Measurements from ENCODE around the gene PSMD3. TPM values are rescaled to one million over a fixed set of nuclear protein-coding genes. Genes with fewer than 3 reads are reported as not detected.

Gene PSMD3
- total and polyA plus RNA-seq, 8 donors, result 32.0 to 43.5 (median 39.4) TPM

GRCh38 chr17:39951924-39952679, 28.5 kb upstream of the PSMD3 start:
- peak overlapping the region in 2 of 4 donors; percentile 23 to 38 for H3K4me3 ChIP-seq
- FAIRE-seq (no peak), ATAC-seq (no peak), DNase-seq (peak in 3 of 6 donors; percentile 42 to 57 (median 43))
- no peaks in the 10 kb centered on the region for H3K36me3 ChIP-seq
- no peaks in the 10 kb centered on the region for H3K27me3 ChIP-seq
- no peak overlapping the region for H3K27ac ChIP-seq
- peaks cover 0 to 6% (median 3%) of the 10 kb centered on the region in 3 donors for H3K4me1 ChIP-seq
- intact Hi-C loops (cut with DNase I), result no loop called here
- no peaks in the 10 kb centered on the region for H3K9me3 ChIP-seq
- no peak for TF ChIP-seq CTCF (IDR thresholded peaks at IDR 0.05)
- WGBS, 2 donors, result 62 to 64% methylated on average over 22 of the region's 22 CpGs

DNA sequence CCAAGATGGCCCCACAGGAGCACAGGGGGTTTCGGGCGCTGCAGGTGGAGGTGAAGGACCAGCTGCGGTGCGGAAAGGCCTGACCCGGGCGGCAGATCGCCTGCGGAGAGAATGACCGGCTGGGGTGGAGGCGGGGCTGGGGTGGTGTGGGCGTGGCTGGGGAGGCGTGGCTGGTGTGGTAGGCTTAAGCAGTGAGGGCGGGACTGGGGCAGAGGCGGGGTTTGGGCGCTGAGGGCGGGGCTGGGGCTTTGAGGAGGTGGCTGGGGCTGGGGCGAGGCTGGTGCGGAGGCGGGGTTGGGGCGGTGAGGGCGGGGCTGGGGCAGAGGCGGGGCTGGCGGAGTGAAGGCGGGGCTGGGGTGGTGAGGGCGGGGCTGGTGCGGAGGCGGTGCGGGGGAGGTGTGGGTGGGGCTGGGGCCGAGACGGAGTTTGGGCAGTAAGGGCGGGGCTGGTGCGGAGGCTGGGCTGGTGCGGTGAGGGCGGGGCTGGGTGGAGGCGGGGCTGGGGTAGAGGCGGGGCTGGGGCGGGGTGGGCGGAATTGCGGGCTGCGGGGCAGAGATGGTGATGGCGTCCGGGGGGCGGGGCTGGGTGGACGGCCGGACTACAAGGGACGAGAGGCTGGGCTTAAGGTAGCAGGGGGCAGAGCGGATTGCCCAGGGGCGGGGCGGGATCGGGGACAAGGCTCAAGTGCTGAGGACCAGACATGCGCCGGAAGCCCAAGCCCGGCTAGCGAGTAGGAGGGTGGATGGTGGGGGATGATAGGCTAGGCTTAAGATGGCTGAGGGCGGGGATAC, 27.7 kb upstream of the PSMD3 start:
- H3K4me3 ChIP-seq, result peak overlapping the region in 2 of 4 donors; percentile 26 to 38
- no peak for FAIRE-seq

DNA sequence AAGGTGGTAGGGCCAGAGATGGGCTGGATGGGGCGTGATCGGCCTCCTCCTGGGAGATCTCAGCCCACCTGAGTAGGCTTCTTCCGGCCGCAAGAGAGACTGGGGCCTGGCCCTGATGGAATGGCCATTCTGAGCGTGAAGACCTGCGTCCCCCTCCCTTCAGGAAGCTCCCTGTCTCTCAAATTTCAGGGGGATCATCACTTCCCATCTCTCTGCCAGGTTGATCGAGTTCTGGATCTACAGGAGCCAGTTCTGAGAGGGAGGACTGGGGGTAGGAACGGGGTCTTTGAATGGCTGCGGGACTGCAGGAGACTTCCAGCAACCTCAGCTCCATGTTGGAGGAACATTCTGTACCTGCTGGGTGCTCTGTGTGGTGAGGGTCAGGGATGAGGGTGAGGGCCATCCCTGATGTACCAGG, 27.1 kb upstream of the PSMD3 start:
- no peaks in the 10 kb centered on the region for H3K36me3 ChIP-seq
- H3K27me3 ChIP-seq, result no peaks in the 10 kb centered on the region
- DNase-seq (no peak), FAIRE-seq (no peak), ATAC-seq (no peak)
- intact Hi-C loops (cut with DNase I), result no loop called here
- H3K4me3 ChIP-seq, result peak overlapping the region in 2 of 4 donors; percentile 26 to 38
- no peaks in the 10 kb centered on the region for H3K9me3 ChIP-seq
- H3K27ac ChIP-seq, result peak overlapping the region in 2 of 4 donors; percentile 23 to 41
- WGBS, 2 donors, result 53 to 61% methylated on average over 9 of the region's 9 CpGs
- peaks cover 0 to 6% (median 3%) of the 10 kb centered on the region in 3 donors for H3K4me1 ChIP-seq
- no peak for TF ChIP-seq CTCF (IDR thresholded peaks at IDR 0.05)

More for the DNA sequence above, 27.7 kb upstream of the PSMD3 start:
- H3K4me1 ChIP-seq, result peaks cover 0 to 6% (median 3%) of the 10 kb centered on the region in 3 donors
- H3K36me3 ChIP-seq, result no peaks in the 10 kb centered on the region
- WGBS, 2 donors, result 0 to 1% methylated on average over 32 to 55 of the region's 55 CpGs
- no peak for TF ChIP-seq CTCF (IDR thresholded peaks at IDR 0.05)
- ATAC-seq (peak; percentile 86 to 94 (median 92)), DNase-seq (peak; percentile 97 to 100 (median 98))
- H3K27ac ChIP-seq, result peak overlapping the region in 2 of 4 donors; percentile 23 to 41
- H3K27me3 ChIP-seq, result no peaks in the 10 kb centered on the region
- intact Hi-C loops (cut with DNase I), result no loop called here
- no peaks in the 10 kb centered on the region for H3K9me3 ChIP-seq

- Histone ChIP-seq H3K27me3 (no peaks in the 10 kb centered on the region), H3K4me3 (no peak overlapping the region), H3K36me3 (no peaks in the 10 kb centered on the region), H3K4me1 (peaks cover 0 to 6% (median 3%) of the 10 kb centered on the region in 3 donors), H3K27ac (no peak overlapping the region), H3K9me3 (no peaks in the 10 kb centered on the region)
- intact Hi-C loops (cut with DNase I), result no loop called here
- FAIRE-seq (no peak), DNase-seq (no peak), ATAC-seq (no peak)
- no peak for TF ChIP-seq CTCF (IDR thresholded peaks at IDR 0.05)
- 50 to 57% methylated on average over 4 of the region's 4 CpGs for WGBS, 2 donors
Measured at GRCh38 chr17:39954876-39955275, 25.7 kb upstream of the PSMD3 start.
